GM23338 (cell line): ENCODE data around the gene FKBP1A. TPM values are rescaled to one million over a fixed set of nuclear protein-coding genes. Genes with fewer than 3 reads are reported as not detected.

Experiments
- ATAC-seq: fragments of 200-7000 bp; cut with Tn5 transposase; 3 replicates; pipeline ENCODE4 v1.9.1; 2020
- DNase-seq: peaks from one replicate; pipeline ENCODE4 v3.0.0-alpha.2; 2015; ENCODE audit warnings: low spot score
- H2AFZ ChIP-seq: fragments of 200-600 bp; sonication (generic); 2 replicates; pipeline ENCODE4 v1.8.0; 2016; ENCODE audit warnings: antibody characterized with exemption, mild to moderate bottlenecking, moderate library complexity
- H3F3A ChIP-seq: fragments of 200-600 bp; sonication (generic); replicated peaks from 2 replicates; pipeline ENCODE4 v1.8.0; 2017; ENCODE audit warnings: antibody characterized with exemption, mixed run types, low read depth
- H3K27ac ChIP-seq: fragments of 200-600 bp; sonication (generic); 2 replicates; pipeline ENCODE4 v1.6.1; 2016; ENCODE audit warnings: low read depth
- H3K27me3 ChIP-seq: fragments of 200-600 bp; sonication (generic); 2 replicates; pipeline ENCODE4 v1.8.0; 2016; ENCODE audit warnings: mild to moderate bottlenecking, mixed run types, moderate library complexity; ENCODE audit not compliant: insufficient read depth
- H3K36me3 ChIP-seq: fragments of 200-600 bp; sonication (generic); 2 replicates; pipeline ENCODE4 v1.8.0; 2016; ENCODE audit warnings: mild to moderate bottlenecking; ENCODE audit not compliant: insufficient read depth
- H3K4me1 ChIP-seq: fragments of 200-600 bp; sonication (generic); 2 replicates; pipeline ENCODE4 v1.8.0; 2016; ENCODE audit warnings: mild to moderate bottlenecking, moderate library complexity; ENCODE audit not compliant: insufficient read depth
- H3K4me2 ChIP-seq: fragments of 200-600 bp; sonication (generic); 2 replicates; pipeline ENCODE4 v1.7.1; 2017; ENCODE audit warnings: mixed run types
- H3K4me3 ChIP-seq: fragments of 200-600 bp; sonication (generic); 2 replicates; pipeline ENCODE4 v1.6.1; 2016; ENCODE audit warnings: mixed run types
- H3K79me2 ChIP-seq: fragments of 200-600 bp; sonication (generic); replicated peaks from 2 replicates; pipeline ENCODE4 v1.8.0; 2017; ENCODE audit warnings: mild to moderate bottlenecking; ENCODE audit not compliant: insufficient read depth
- H3K9me2 ChIP-seq: fragments of 200-600 bp; sonication (generic); 2 replicates; pipeline ENCODE4 v1.8.0; 2017; ENCODE audit not compliant: insufficient read depth
- H4K20me1 ChIP-seq: fragments of 200-600 bp; sonication (generic); replicated peaks from 2 replicates; pipeline ENCODE4 v1.8.0; 2017; ENCODE audit warnings: mild to moderate bottlenecking; ENCODE audit not compliant: insufficient read depth
- H3K27ac Mint-ChIP-seq: 2 replicates; pipeline ENCODE4 v1.8.0; 2020; ENCODE audit warnings: inconsistent platforms, mild to moderate bottlenecking, moderate library complexity, mixed read lengths
- H3K27me3 Mint-ChIP-seq: 3 replicates; pipeline ENCODE4 v1.8.0; 2022; ENCODE audit warnings: low read depth, mild to moderate bottlenecking, moderate library complexity, mixed read lengths, inconsistent platforms; ENCODE audit not compliant: insufficient read depth, poor library complexity
- H3K36me3 Mint-ChIP-seq: 3 replicates; pipeline ENCODE4 v1.8.0; 2021; ENCODE audit warnings: low read depth, mild to moderate bottlenecking, inconsistent platforms, moderate library complexity, mixed read lengths
- H3K4me1 Mint-ChIP-seq: 3 replicates; pipeline ENCODE4 v1.8.0; 2020; ENCODE audit warnings: mild to moderate bottlenecking, inconsistent platforms, mixed read lengths
- H3K4me3 Mint-ChIP-seq: 3 replicates; pipeline ENCODE4 v1.8.0; 2021; ENCODE audit warnings: moderate library complexity, mild to moderate bottlenecking, inconsistent platforms, mixed read lengths
- H3K9me3 Mint-ChIP-seq: 3 replicates; pipeline ENCODE4 v1.8.0; 2020; ENCODE audit warnings: moderate library complexity, mild to moderate bottlenecking, inconsistent platforms, mixed read lengths
- CREB1 ChIP-seq: fragments of 250-450 bp; sonication (Bioruptor Pico); IDR thresholded peaks from 2 replicates; pipeline ENCODE4 v1.5.0; 2020; ENCODE audit warnings: low read depth, mild to moderate bottlenecking, moderate library complexity
- CTCF ChIP-seq, 2 experiments: fragments of 200-600 bp in 1 of 2; sonication (generic) in 1 of 2; conservative IDR thresholded peaks; 2 replicates each; pipeline versions ENCODE4 v1.5.1 to v1.6.1; 2016 to 2017; ENCODE audit warnings: antibody characterized with exemption in 2 of 2, low read depth in 2 of 2, mild to moderate bottlenecking in 2 of 2, moderate library complexity in 1 of 2
- ETS1 ChIP-seq: IDR thresholded peaks from 2 replicates; pipeline ENCODE4 v1.6.1; 2016; ENCODE audit warnings: antibody characterized with exemption
- EZH2 ChIP-seq: fragments of 200-600 bp; sonication (generic); IDR thresholded peaks from one replicate; pipeline ENCODE4 v1.8.0; 2017; ENCODE audit warnings: antibody characterized with exemption, mild to moderate bottlenecking, low read depth; ENCODE audit not compliant: unreplicated experiment
- EZH2phosphoT487 ChIP-seq: fragments of 200-600 bp; sonication (generic); IDR thresholded peaks from one replicate; pipeline ENCODE4 v1.8.1; 2018; ENCODE audit warnings: antibody characterized with exemption; ENCODE audit not compliant: unreplicated experiment
- JUNB ChIP-seq: IDR thresholded peaks from one replicate; pipeline ENCODE4 v1.6.1; 2016; ENCODE audit warnings: antibody characterized with exemption; ENCODE audit not compliant: unreplicated experiment
- NANOG ChIP-seq: IDR thresholded peaks from 2 replicates; pipeline ENCODE4 v1.6.1; 2016; ENCODE audit warnings: antibody characterized with exemption, borderline replicate concordance
- POLR2AphosphoS5 ChIP-seq: IDR thresholded peaks from 2 replicates; pipeline ENCODE4 v1.6.1; 2016; ENCODE audit warnings: antibody characterized with exemption, low read depth
- REST ChIP-seq: IDR thresholded peaks from one replicate; pipeline ENCODE4 v1.6.1; 2018; ENCODE audit warnings: antibody characterized with exemption; ENCODE audit not compliant: unreplicated experiment
- STAT1 ChIP-seq: IDR thresholded peaks from one replicate; pipeline ENCODE4 v1.6.1; 2016; ENCODE audit warnings: antibody characterized with exemption; ENCODE audit not compliant: unreplicated experiment
- ZNF114 ChIP-seq: fragments of 250-450 bp; sonication (Bioruptor Pico); IDR thresholded peaks from 2 replicates; pipeline ENCODE4 v1.5.0; 2020; ENCODE audit warnings: mild to moderate bottlenecking, moderate library complexity
- ZNF331 ChIP-seq: fragments of 250-450 bp; sonication (Bioruptor Pico); IDR thresholded peaks from 2 replicates; pipeline ENCODE4 v1.5.0; 2020; ENCODE audit warnings: low read depth, mild to moderate bottlenecking, moderate library complexity
- ZNF462 ChIP-seq: fragments of 250-450 bp; sonication (Bioruptor Pico); IDR thresholded peaks from 2 replicates; pipeline ENCODE4 v1.5.0; 2020; ENCODE audit warnings: mild to moderate bottlenecking, moderate library complexity
- polyA plus RNA-seq: library from polyadenylated mRNA; unstranded; fragments of >200 nt; fragmentation: Nextera tagmentation; extraction: Ambion mirVana; gene quantifications from 2 replicates; pipeline ENCODE4 v1.2.1, GENCODE V29; 2016
- total RNA-seq: library from RNA; depleted of rRNA; stranded (reverse); fragments of >200 nt; shearing (Covaris generic); gene quantifications from 2 replicates; pipeline ENCODE4 v1.2.3, GENCODE V29; 2014

The FKBP1A gene
- total and polyA plus RNA-seq, 2 experiments from 2014 or later: 171 to 350 TPM

GRCh38 chr20:1345030-1345755 is 47.7 kb downstream of the FKBP1A start:
- Histone ChIP-seq H3K27ac (no peak overlapping the region), H2AFZ (no peak overlapping the region), H3K4me3 (no peak overlapping the region), H3K27me3 (no peaks in the 10 kb centered on the region; the same call in 1 of the 2 replicates), H3K4me2 (no peak overlapping the region), H3K9me2 (peaks cover 6% of the 10 kb centered on the region; the same call in 1 of the 2 replicates), H3K36me3 (no peaks in the 10 kb centered on the region), H3K4me1 (no peaks in the 10 kb centered on the region), H3K79me2 (no peaks in the 10 kb centered on the region), H4K20me1 (no peaks in the 10 kb centered on the region; the same call in 1 of the 2 replicates), H3F3A (no peaks in the 10 kb centered on the region)
- H3K27ac Mint-ChIP-seq: no peak overlapping the region
- H3K9me3 Mint-ChIP-seq: peaks cover 14% of the 10 kb centered on the region; the same call in 2 of the 3 replicates
- TF ChIP-seq EZH2 (no peak), ZNF114 (CRISPR knock-in tag) (no peak), REST (no peak), JUNB (no peak), ZNF462 (CRISPR knock-in tag) (no peak), EZH2phosphoT487 (no peak), CREB1 (CRISPR knock-in tag) (no peak), ZNF331 (no peak), ETS1 (no peak), STAT1 (no peak), NANOG (no peak), POLR2AphosphoS5 (no peak), CTCF (conservative IDR thresholded peaks at IDR 0.05; ENCODE audit: low read depth in 2 of 2) (no peak)
- no peak for ATAC-seq
- peaks cover 3% of the 10 kb centered on the region for H3K27me3 Mint-ChIP-seq
- H3K4me1 Mint-ChIP-seq: no peaks in the 10 kb centered on the region
- no peak for DNase-seq
- no peak overlapping the region for H3K4me3 Mint-ChIP-seq
- peaks cover 8% of the 10 kb centered on the region; the same call in 2 of the 3 replicates for H3K36me3 Mint-ChIP-seq
